K562 (cell line): ENCODE measurements around the gene FANCC. TPM values are rescaled to one million over a fixed set of nuclear protein-coding genes. Genes with fewer than 3 reads are reported as not detected.

Experiments used
- ATAC-seq: fragments of 200-7000 bp; cut with Tn5 transposase; 3 replicates; pipeline ENCODE4 v1.9.1; 2020; ENCODE audit warnings: moderate library complexity
- BruUV-seq: library from RNA; stranded (reverse); fragments of 400-500 nt; replicated peaks from 2 replicates; lab custom pipeline; 2021; lab: Mats Ljungman, UMichigan
- CTCF ChIA-PET: fragments of 300-600 bp; formaldehyde crosslinking; extraction: SDS; loops from one replicate; lab custom pipeline; 2021; ENCODE audit warnings: low intra/inter-chr PET ratio; lab: Yijun Ruan, JAX
- POLR2A ChIA-PET: fragments of 300-600, 350-650 bp; sonication (Branson Sonifier 250); formaldehyde crosslinking; extraction: SDS; loops from one replicate; lab custom pipeline; 2021; ENCODE audit warnings: antibody characterized with exemption, inconsistent platforms; lab: Yijun Ruan, JAX
- DNase-seq, 4 experiments: peaks; one replicate each; pipeline versions ENCODE4 v3.0.0 to v3.0.0-alpha.2; 2011 to 2018; ENCODE audit warnings: low spot score in 3 of 4, mixed read lengths in 3 of 4; ENCODE audit errors: extremely low read depth in 1 of 4
- FAIRE-seq: peaks from 2 replicates; lab custom pipeline; 2011; peaks lifted over from hg19 to GRCh38; lab: Jason Lieb, UNC
- H2AFZ ChIP-seq: 2 replicates; pipeline ENCODE4 v1.6.0; 2011; ENCODE audit warnings: low read depth, low read length, control low read depth, inconsistent platforms
- H3K27ac ChIP-seq: fragments of 200-600 bp; 3 replicates; pipeline ENCODE4 v1.8.0; 2011; ENCODE audit warnings: low read depth, mild to moderate bottlenecking, control low read depth, inconsistent platforms, low read length, moderate library complexity, mixed read lengths; ENCODE audit errors: extremely low read depth
- H3K27me3 ChIP-seq, 2 experiments: fragments of 300-600 bp in 1 of 2; 2 replicates in 1 of 2; 3 replicates in 1 of 2; pipeline versions ENCODE4 v1.6.0 to v1.8.0; 2011; ENCODE audit warnings: inconsistent platforms in 2 of 2, low read length in 2 of 2, mild to moderate bottlenecking in 1 of 2, mixed read lengths in 1 of 2, moderate library complexity in 1 of 2; ENCODE audit not compliant: control insufficient read depth in 2 of 2, insufficient read depth in 2 of 2
- H3K36me3 ChIP-seq: fragments of 300-600 bp; 3 replicates; pipeline ENCODE4 v1.8.0; 2011; ENCODE audit warnings: mild to moderate bottlenecking, low read length, inconsistent platforms; ENCODE audit not compliant: control insufficient read depth, insufficient read depth
- H3K4me1 ChIP-seq, 2 experiments: fragments of 200-600 bp in 1 of 2; replicated peaks in 1 of 2; 2 replicates in 1 of 2; 3 replicates in 1 of 2; pipeline versions ENCODE4 v1.5.1 to v1.8.0; 2011; ENCODE audit warnings: inconsistent platforms in 2 of 2, low read length in 2 of 2, mild to moderate bottlenecking in 1 of 2, mixed read lengths in 1 of 2, moderate library complexity in 1 of 2; ENCODE audit not compliant: control insufficient read depth in 2 of 2, insufficient read depth in 2 of 2
- H3K4me2 ChIP-seq: 2 replicates; pipeline ENCODE4 v1.6.1; 2011; ENCODE audit warnings: low read length, control low read depth, inconsistent platforms, mixed read lengths; ENCODE audit not compliant: insufficient read depth
- H3K4me3 ChIP-seq: fragments of 200-600 bp; sonication (generic), shearing (Covaris generic); 2 replicates; pipeline ENCODE4 v1.5.1; 2016; ENCODE audit warnings: control low read depth, inconsistent platforms
- H3K79me2 ChIP-seq: fragments of 200-600 bp; 3 replicates; pipeline ENCODE4 v1.8.0; 2011; ENCODE audit warnings: low read length, inconsistent platforms; ENCODE audit not compliant: control insufficient read depth, insufficient read depth
- H3K9ac ChIP-seq, 2 experiments: 2 replicates each; pipeline versions ENCODE4 v1.6.0 to v1.6.1; 2011; ENCODE audit warnings: low read depth in 2 of 2, low read length in 2 of 2, control low read depth in 1 of 2, inconsistent platforms in 1 of 2, mild to moderate bottlenecking in 1 of 2, mixed read lengths in 1 of 2; ENCODE audit not compliant: insufficient read depth in 1 of 2
- H3K9me1 ChIP-seq: one replicate; pipeline ENCODE4 v1.6.0; 2011; ENCODE audit warnings: inconsistent platforms, mild to moderate bottlenecking, low read length, moderate library complexity; ENCODE audit not compliant: control insufficient read depth, insufficient read depth
- H3K9me3 ChIP-seq: replicated peaks from 2 replicates; pipeline ENCODE4 v1.5.1; 2011; ENCODE audit warnings: low read depth, low read length, inconsistent platforms; ENCODE audit not compliant: control insufficient read depth, insufficient read depth
- H4K20me1 ChIP-seq: replicated peaks from 2 replicates; pipeline ENCODE4 v1.6.1; 2011; ENCODE audit warnings: low read length, inconsistent platforms, mixed read lengths; ENCODE audit not compliant: control insufficient read depth, insufficient read depth
- ADNP ChIP-seq: fragments of 200-800 bp; sonication (Bioruptor generic); IDR thresholded peaks from 2 replicates; pipeline ENCODE4 v1.6.1; 2016; ENCODE audit warnings: missing genetic modification characterization, missing compliant biosample characterization
- ATF4 ChIP-seq: fragments of 450-650 bp; formaldehyde crosslinking; IDR thresholded peaks from 2 replicates; pipeline ENCODE4 v1.4.0; 2022; ENCODE audit warnings: mild to moderate bottlenecking, moderate library complexity
- CREM ChIP-seq: IDR thresholded peaks from 2 replicates; pipeline ENCODE4 v1.6.1; 2014; ENCODE audit warnings: antibody characterized with exemption, low read depth
- GABPB2 ChIP-seq: fragments of 250-450 bp; sonication (Bioruptor Pico); conservative IDR thresholded peaks from 2 replicates; pipeline ENCODE4 v1.5.1; 2021; ENCODE audit warnings: mild to moderate bottlenecking
- GTF2E2 ChIP-seq: fragments of 200-800 bp; sonication (Bioruptor generic); IDR thresholded peaks from 2 replicates; pipeline ENCODE4 v1.6.1; 2016; ENCODE audit warnings: missing genetic modification characterization, missing compliant biosample characterization
- HIVEP1 ChIP-seq: fragments of 250-450 bp; sonication (Bioruptor Pico); IDR thresholded peaks from 2 replicates; pipeline ENCODE4 v1.4.0; 2020; ENCODE audit warnings: mild to moderate bottlenecking
- IRF2 ChIP-seq: sonication (generic); formaldehyde crosslinking; IDR thresholded peaks from 2 replicates; pipeline ENCODE4 v1.8.1; 2022; ENCODE audit warnings: mild to moderate bottlenecking, missing genetic modification reagents
- MTA2 ChIP-seq: fragments of 450-650 bp; IDR thresholded peaks from 2 replicates; pipeline ENCODE4 v1.6.1; 2016; ENCODE audit warnings: low read depth
- PHF21A ChIP-seq: fragments of 450-650 bp; IDR thresholded peaks from 2 replicates; pipeline ENCODE4 v1.6.1; 2017; ENCODE audit warnings: low read depth, borderline replicate concordance
- TBL1XR1 ChIP-seq, 2 experiments: IDR thresholded peaks; 2 replicates each; pipeline ENCODE4 v1.6.1; 2012; ENCODE audit warnings: improper control_type of control experiment in 2 of 2, low read length in 2 of 2, mild to moderate bottlenecking in 1 of 2
- ZBTB1 ChIP-seq: sonication (generic); formaldehyde crosslinking; IDR thresholded peaks from 2 replicates; pipeline ENCODE4 v1.8.1; 2023; ENCODE audit warnings: missing genetic modification reagents, low read depth, mild to moderate bottlenecking, borderline replicate concordance
- ZBTB33 ChIP-seq: sonication (generic); formaldehyde crosslinking; IDR thresholded peaks from 2 replicates; pipeline ENCODE4 v1.8.1; 2023; ENCODE audit warnings: mild to moderate bottlenecking, missing genetic modification reagents
- WGBS: fragments of 100-300 bp; shearing (Covaris generic); methylation state at CpG from one replicate; pipeline ENCODE4 v1.1.6; 2016; ENCODE audit warnings: low coverage, mixed read lengths; ENCODE audit not compliant: insufficient coverage; ENCODE audit errors: missing lambda C conversion rate; 5-methylcytosine and 5-hydroxymethylcytosine counted together
- in situ Hi-C: fragments of 300-500 bp; cut with MboI; formaldehyde crosslinking; loops from 4 replicates; pipeline ENCODE4 v1.15.0; 2018; ENCODE audit warnings: inconsistent platforms, mixed read lengths
- intact Hi-C: fragments of 100-400 bp; cut with micrococcal nuclease; formaldehyde crosslinking; loops from 2 replicates; pipeline ENCODE4 v1.14.2; 2022
- polyA plus RNA-seq, 8 experiments: library from polyadenylated mRNA; depleted of rRNA in 4 of 8; stranded (reverse) in 5 of 8; unstranded in 3 of 8; fragments of >200 nt; fragmentation: Nextera tagmentation in 2 of 8; fragmentation: Illumina TruSeq in 1 of 8; extraction: Ambion mirVana in 2 of 8; extraction: Trizol in 1 of 8; gene quantifications; 2 replicates each; pipeline versions ENCODE4 v1.2.1 to v1.2.3, GENCODE V29; 2011 to 2014; ENCODE audit warnings: inconsistent platforms in 1 of 8, missing spikeins in 1 of 8
- total RNA-seq, 7 experiments: library from RNA; depleted of rRNA in 6 of 7; stranded (reverse); fragments of >200 nt in 6 of 7; fragmentation: Illumina TruSeq in 2 of 7; extraction: Trizol in 2 of 7; gene quantifications; 2 replicates each; pipeline versions ENCODE4 v1.2.1 to v1.2.3, GENCODE V29; 2011 to 2021; ENCODE audit warnings: low replicate concordance in 1 of 7

The FANCC gene
- total and polyA plus RNA-seq, 9 of the 15 experiments (the other 6 are each of a cell fraction or from before 2014, with no cell fraction given) = 4.6 to 18.4 (median 14.2) TPM

GRCh38 chr9:95197692-95198271 is 119.7 kb downstream of the FANCC start:
- CTCF ChIA-PET = interaction anchor here (0.6 kb wide), 1 partner anchor 9 kb away, joined by 3 read pairs; no protein-coding TSS in a partner anchor
- no TSS peak for BruUV-seq

More at GRCh38 chr9:95197692-95198271, 119.7 kb downstream of the FANCC start:
- no peak for ATAC-seq
- H3K4me1 ChIP-seq = no peaks in the 10 kb centered on the region
- H3K4me2 ChIP-seq = no peak overlapping the region
- H3K9me3 ChIP-seq = no peaks in the 10 kb centered on the region
- TF ChIP-seq ZBTB33 (CRISPR knock-in tag) = no peak
- no peak for TF ChIP-seq MTA2
- no peak for TF ChIP-seq ATF4 (CRISPR knock-in tag)
- no peak for TF ChIP-seq CREM
- TF ChIP-seq ADNP (tag) = no peak
- no peak for TF ChIP-seq IRF2
- TF ChIP-seq PHF21A = no peak
- TF ChIP-seq HIVEP1 (CRISPR knock-in tag) = no peak
- TF ChIP-seq ZBTB1 (CRISPR knock-in tag) = no peak
- TF ChIP-seq TBL1XR1 (IDR thresholded peaks at IDR 0.05; ENCODE audit: low read length in 2 of 2) = no peak
- no peak for TF ChIP-seq GTF2E2 (tag)
- TF ChIP-seq GABPB2 (CRISPR knock-in tag) = no peak
- intact Hi-C loops (no loop called here), in situ Hi-C loops (no loop called here)
- 47% methylated on average over 3 of the region's 3 CpGs for WGBS
- no peak for FAIRE-seq
- H4K20me1 ChIP-seq = no peaks in the 10 kb centered on the region; the same call in 1 of the 2 replicates
- no peaks in the 10 kb centered on the region for H3K27me3 ChIP-seq
- H3K27ac ChIP-seq = no peak overlapping the region
- no peak overlapping the region for H2AFZ ChIP-seq
- H3K79me2 ChIP-seq = no peaks in the 10 kb centered on the region
- no peak for DNase-seq
- no peak overlapping the region for H3K9ac ChIP-seq
- no peak overlapping the region for H3K4me3 ChIP-seq
- POLR2A ChIA-PET = interaction anchor here (0.8 kb wide), 1 partner anchor 167 kb away, joined by 3 read pairs; no protein-coding TSS in a partner anchor
- H3K36me3 ChIP-seq = no peaks in the 10 kb centered on the region
- H3K9me1 ChIP-seq = no peaks in the 10 kb centered on the region
